Measurements from ENCODE around the gene TRPM2.
"Not testable (repeated sequence)": the region's sequence is repeated elsewhere in the genome, so short reads cannot be mapped to it uniquely, and the experiment has no call there.

The TRPM2 gene

DNA sequence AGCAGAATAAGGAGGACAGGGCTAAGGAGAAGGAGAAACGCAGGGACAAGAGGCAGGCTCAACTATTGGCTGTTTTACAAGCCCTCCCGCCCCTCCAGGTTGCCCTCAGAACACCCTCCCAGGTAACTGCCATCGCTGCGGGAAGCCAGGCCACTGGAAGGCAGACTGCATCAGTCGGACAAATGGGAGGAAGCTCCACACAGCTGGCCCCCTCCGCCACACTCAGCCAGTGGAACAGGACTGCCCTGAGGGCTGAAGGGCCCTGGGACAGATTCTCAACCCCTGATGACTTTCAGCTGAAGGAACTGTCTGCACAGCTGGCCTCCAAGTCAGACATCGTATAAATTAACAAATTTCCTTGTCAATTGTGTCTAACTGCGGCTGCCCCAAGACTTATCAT, 123.7 kb downstream of the TRPM2 start:
- Histone ChIP-seq H3K27me3 (ENCODE audit: control insufficient read depth, insufficient read depth, low read length) (no peaks in the 10 kb centered on the region), H3K4me1 (ENCODE audit: control insufficient read depth, insufficient read depth, low read length) (peaks cover 3% of the 10 kb centered on the region), H3K9ac (ENCODE audit: low read length) (no peak overlapping the region), H3K9me3 (ENCODE audit: control insufficient read depth, low read length) (no peaks in the 10 kb centered on the region), H3K4me3 (ENCODE audit: low read length) (no peak overlapping the region), H3K36me3 (ENCODE audit: control insufficient read depth, insufficient read depth, low read length) (no peaks in the 10 kb centered on the region)

DNA sequence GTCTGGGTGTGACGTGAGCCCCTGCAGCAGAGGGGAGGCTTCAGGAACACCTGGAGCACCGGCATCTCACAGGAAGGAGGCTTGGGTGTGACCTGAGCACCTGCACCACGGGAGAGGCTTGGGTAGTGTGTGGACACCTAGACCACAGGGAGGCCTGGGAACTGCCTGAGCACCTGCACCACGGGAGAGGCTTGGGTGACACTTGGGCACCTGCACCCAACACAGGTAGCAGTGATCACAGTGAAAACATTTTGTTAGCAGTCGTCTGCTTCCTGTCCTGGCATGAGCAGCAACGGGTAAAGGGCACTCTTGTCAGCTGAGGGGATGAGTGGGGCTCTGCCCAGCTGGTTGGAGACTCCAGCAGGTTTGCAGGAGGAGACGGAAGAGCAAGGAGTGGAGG, 124.3 kb downstream of the TRPM2 start:
- Histone ChIP-seq H3K4me1 (ENCODE audit: control insufficient read depth, insufficient read depth, low read length) (peaks cover 8% of the 10 kb centered on the region), H3K4me3 (ENCODE audit: low read length) (no peak overlapping the region), H3K9ac (ENCODE audit: low read length) (no peak overlapping the region), H3K9me3 (ENCODE audit: control insufficient read depth, low read length) (no peaks in the 10 kb centered on the region), H3K36me3 (ENCODE audit: control insufficient read depth, insufficient read depth, low read length) (no peaks in the 10 kb centered on the region), H3K27me3 (ENCODE audit: control insufficient read depth, insufficient read depth, low read length) (no peaks in the 10 kb centered on the region)

DNA sequence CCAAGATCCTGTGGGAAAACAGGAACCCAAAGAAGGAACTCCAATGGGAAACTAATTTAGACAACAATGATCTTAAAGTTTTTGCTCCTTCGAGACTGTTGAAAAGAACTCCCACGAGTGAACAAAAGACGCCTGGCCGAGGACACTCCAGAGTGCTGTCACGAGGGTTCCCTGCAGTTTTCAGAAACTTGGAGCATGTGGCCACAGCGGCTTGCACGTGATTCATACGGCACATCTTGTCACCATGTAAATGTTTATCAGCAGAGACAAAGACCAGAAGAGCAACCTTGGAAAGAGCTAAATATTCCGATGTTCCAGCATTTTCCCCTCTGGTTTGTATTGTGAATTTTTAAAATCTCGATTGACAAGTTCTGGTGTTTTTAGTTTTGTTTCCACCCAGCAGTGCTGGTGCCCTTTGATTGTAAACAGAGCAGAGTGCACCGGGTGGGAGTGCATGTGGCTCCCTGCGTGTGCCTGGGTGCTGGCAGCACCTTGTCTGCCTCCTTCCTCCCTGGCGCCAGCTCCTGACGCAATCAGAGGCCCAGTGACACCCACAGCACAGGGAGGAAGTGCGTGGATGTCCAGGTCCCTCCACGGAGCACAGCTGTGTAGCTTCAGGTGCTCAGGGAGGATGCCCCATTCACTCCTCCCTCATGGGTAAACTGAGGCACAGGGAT, 124.8 kb downstream of the TRPM2 start:
- peaks cover 14% of the 10 kb centered on the region for H3K4me1 ChIP-seq (ENCODE audit: control insufficient read depth, insufficient read depth, low read length)
- H3K27me3 ChIP-seq (ENCODE audit: control insufficient read depth, insufficient read depth, low read length), result no peaks in the 10 kb centered on the region
- no peaks in the 10 kb centered on the region for H3K36me3 ChIP-seq (ENCODE audit: control insufficient read depth, insufficient read depth, low read length)
- no peak overlapping the region for H3K4me3 ChIP-seq (ENCODE audit: low read length)
- no peaks in the 10 kb centered on the region for H3K9me3 ChIP-seq (ENCODE audit: control insufficient read depth, low read length)
- H3K9ac ChIP-seq (ENCODE audit: low read length), result no peak overlapping the region

DNA sequence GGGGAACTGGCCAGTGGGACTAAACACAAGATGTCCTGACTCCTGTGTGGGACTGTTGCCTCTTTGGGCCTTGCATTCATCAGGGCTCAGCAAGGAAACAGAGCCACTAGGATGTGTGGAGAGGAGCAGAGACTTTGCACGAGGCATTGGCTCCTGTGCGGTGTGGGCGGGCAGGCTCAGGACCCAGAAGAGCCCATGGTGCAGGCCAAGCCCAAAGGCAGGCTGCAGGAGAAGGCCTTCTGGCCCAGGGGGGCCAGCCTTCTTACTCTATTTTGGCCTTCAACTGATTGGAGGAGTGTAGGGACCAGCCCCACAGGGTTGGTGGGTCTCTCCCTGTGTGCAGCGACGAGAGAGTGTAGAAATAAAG, 125.4 kb downstream of the TRPM2 start:
- H3K27me3 ChIP-seq (ENCODE audit: control insufficient read depth, insufficient read depth, low read length), result no peaks in the 10 kb centered on the region
- H3K4me3 ChIP-seq (ENCODE audit: low read length), result no peak overlapping the region
- no peaks in the 10 kb centered on the region for H3K9me3 ChIP-seq (ENCODE audit: control insufficient read depth, low read length)
- H3K9ac ChIP-seq (ENCODE audit: low read length), result no peak overlapping the region
- H3K36me3 ChIP-seq (ENCODE audit: control insufficient read depth, insufficient read depth, low read length), result no peaks in the 10 kb centered on the region
- H3K4me1 ChIP-seq (ENCODE audit: control insufficient read depth, insufficient read depth, low read length), result peaks cover 15% of the 10 kb centered on the region

DNA sequence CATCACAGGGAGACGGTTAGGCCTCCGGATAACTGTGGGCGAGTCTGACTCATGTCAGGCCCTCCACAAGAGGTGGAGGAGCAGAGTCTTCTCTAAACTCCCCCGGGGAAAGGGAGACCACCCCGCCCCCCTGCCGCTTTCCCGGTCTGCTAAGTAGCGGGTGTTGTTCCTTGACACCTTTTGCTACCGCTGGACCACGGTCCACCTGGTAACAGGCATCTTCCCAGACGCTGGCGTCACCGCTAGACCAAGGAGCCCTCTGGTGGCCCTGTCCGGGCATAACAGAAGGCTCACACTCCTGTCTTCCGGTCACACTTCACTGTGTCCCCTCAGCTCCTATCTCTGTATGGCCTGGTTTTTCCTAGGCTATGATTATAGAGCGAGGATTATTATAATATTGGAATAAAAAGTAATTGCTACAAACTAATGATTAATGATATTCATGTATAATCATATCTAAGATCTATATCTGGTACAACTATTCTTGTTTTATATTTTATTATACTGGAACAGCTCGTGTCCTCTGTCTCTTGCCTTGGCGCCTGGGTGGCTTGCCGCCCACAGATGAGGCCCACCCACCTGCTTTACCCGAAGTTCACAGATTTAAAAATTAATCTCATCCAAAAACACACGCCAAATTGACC, 126.3 kb downstream of the TRPM2 start:
- H3K4me1 ChIP-seq (ENCODE audit: control insufficient read depth, insufficient read depth, low read length), result peaks cover 15% of the 10 kb centered on the region
- not testable (repeated sequence) for H3K36me3 ChIP-seq (ENCODE audit: control insufficient read depth, insufficient read depth, low read length); H3K4me3 ChIP-seq (ENCODE audit: low read length); H3K9ac ChIP-seq (ENCODE audit: low read length); H3K27me3 ChIP-seq (ENCODE audit: control insufficient read depth, insufficient read depth, low read length); H3K9me3 ChIP-seq (ENCODE audit: control insufficient read depth, low read length)

DNA sequence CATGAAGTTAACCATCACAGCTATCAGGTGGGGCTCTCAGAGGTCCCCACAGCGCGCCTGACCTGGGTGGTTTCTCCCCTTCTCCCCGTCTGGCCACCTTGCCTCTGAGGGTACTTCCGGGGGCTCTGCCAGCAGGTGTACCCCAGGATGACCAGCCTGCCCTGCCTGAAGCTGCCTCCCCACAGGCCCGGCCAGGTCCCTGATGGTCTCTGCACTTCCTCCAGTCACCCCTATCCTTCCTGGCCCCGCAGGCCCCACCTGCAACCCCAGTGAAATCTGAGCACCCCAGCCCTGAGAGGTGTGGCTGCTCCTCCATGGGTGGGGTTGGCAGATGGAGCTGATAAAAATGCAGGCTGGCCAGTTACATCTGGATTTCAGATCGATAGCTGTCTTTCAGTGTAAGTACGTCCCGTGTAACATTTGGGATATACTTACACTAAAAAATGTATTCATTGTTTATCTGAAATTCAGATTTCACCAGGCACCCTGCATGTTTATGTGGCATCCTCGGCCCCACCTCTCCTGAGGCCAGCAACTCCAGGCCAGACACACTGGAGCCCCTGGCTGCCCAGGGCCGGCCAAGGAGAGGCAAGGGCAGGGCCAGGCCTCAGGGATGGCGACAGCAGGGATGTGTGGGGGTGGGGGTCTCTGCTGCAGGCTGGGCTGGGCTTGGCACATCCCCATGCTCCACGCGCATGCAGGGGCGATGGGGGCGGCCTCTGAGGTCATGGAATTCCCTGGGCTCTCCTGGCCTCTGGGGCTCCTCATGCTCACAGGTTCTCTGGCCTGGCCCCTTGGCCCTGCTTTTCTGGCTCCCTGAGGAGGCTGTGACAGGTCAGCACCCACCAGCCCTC, 127.0 kb downstream of the TRPM2 start:
- no peaks in the 10 kb centered on the region for H3K9me3 ChIP-seq (ENCODE audit: control insufficient read depth, low read length)
- H3K4me3 ChIP-seq (ENCODE audit: low read length), result no peak overlapping the region
- H3K27me3 ChIP-seq (ENCODE audit: control insufficient read depth, insufficient read depth, low read length), result no peaks in the 10 kb centered on the region
- H3K4me1 ChIP-seq (ENCODE audit: control insufficient read depth, insufficient read depth, low read length), result peaks cover 15% of the 10 kb centered on the region
- no peaks in the 10 kb centered on the region for H3K36me3 ChIP-seq (ENCODE audit: control insufficient read depth, insufficient read depth, low read length)
- no peak overlapping the region for H3K9ac ChIP-seq (ENCODE audit: low read length)

DNA sequence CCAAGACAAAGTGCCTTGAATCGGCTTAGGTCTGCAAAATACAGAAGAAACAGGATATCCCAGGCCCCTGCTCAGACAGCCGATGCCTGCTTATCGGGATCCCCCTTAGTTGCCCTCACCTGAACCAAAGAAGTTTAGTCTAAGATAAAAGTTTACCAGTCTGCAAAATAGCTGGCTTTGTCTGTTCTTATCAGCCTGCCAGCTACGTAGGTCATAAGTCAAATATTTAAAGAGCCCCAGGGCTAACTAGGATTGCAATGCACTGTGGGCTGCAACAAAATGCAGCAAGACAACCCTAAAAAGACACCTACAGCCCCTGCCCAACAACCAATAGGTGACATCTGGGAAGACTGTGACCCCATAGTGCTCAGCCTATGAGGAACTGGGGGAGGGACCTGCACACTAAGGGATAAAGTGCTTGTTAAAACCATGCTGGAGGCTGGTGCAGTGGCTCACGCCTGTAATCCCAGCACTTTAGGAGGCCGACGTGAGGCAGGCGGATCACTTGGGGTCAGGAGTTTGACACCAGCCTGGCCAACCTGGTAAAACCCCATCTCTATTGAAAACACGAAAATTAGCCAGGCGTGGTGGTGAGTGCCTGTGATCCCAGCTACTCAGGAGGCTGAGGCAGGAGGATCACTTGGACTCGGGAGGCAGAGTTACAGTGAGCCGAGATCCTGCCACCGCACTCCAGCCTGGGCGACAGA, 129.3 kb downstream of the TRPM2 start:
- Histone ChIP-seq H3K27me3 (ENCODE audit: control insufficient read depth, insufficient read depth, low read length) (no peaks in the 10 kb centered on the region), H3K9me3 (ENCODE audit: control insufficient read depth, low read length) (no peaks in the 10 kb centered on the region), H3K4me3 (ENCODE audit: low read length) (no peak overlapping the region), H3K4me1 (ENCODE audit: control insufficient read depth, insufficient read depth, low read length) (peaks cover 15% of the 10 kb centered on the region), H3K9ac (ENCODE audit: low read length) (no peak overlapping the region), H3K36me3 (ENCODE audit: control insufficient read depth, insufficient read depth, low read length) (no peaks in the 10 kb centered on the region)

DNA sequence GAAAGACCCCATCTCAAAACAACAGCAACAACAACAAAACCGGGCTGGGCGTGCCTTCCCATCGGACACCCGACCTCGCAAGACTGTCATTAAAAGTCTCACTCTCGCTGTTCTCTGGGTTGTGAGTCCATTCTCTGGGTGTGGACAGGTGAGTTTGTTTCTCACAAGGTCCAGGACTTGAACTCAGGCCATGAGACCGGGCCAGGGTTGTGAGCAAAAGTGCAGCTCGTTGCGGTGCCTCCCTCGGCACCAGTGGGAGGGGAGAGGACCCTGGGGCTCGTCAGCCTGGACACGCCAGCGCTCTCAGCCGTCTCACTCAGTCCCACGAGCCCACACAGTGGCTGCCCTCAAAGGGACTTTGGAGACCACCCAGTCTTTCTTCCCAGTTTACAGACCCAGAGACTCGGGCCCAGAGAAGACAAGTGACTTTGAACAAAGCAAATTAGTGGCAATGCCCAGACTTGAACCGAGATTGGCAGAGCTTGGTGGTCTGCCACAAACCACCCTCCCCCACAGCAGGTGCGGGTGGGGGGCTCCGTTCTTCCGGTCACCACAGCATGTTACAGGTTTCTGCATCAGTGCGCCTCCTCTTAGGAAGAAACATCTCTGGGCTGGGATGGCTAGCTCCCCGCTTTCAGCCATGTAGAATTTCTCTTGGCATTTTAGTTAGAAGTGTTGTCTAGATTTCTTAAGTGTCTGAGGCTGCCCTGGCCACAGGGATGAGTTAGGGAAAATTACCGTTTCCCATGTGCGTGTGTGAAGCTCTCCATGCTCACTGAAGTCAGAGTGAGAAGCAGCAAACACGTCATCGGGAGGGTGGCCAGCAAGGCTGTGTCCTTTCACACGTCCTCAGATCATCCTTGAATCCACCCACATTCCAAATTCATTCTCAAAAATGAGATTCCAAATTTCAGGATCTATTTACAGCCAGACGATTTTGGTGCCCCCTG, 130.1 kb downstream of the TRPM2 start:
- Histone ChIP-seq H3K36me3 (ENCODE audit: control insufficient read depth, insufficient read depth, low read length) (no peaks in the 10 kb centered on the region), H3K9ac (ENCODE audit: low read length) (no peak overlapping the region), H3K4me3 (ENCODE audit: low read length) (no peak overlapping the region), H3K27me3 (ENCODE audit: control insufficient read depth, insufficient read depth, low read length) (no peaks in the 10 kb centered on the region), H3K9me3 (ENCODE audit: control insufficient read depth, low read length) (no peaks in the 10 kb centered on the region), H3K4me1 (ENCODE audit: control insufficient read depth, insufficient read depth, low read length) (peaks cover 15% of the 10 kb centered on the region)

DNA sequence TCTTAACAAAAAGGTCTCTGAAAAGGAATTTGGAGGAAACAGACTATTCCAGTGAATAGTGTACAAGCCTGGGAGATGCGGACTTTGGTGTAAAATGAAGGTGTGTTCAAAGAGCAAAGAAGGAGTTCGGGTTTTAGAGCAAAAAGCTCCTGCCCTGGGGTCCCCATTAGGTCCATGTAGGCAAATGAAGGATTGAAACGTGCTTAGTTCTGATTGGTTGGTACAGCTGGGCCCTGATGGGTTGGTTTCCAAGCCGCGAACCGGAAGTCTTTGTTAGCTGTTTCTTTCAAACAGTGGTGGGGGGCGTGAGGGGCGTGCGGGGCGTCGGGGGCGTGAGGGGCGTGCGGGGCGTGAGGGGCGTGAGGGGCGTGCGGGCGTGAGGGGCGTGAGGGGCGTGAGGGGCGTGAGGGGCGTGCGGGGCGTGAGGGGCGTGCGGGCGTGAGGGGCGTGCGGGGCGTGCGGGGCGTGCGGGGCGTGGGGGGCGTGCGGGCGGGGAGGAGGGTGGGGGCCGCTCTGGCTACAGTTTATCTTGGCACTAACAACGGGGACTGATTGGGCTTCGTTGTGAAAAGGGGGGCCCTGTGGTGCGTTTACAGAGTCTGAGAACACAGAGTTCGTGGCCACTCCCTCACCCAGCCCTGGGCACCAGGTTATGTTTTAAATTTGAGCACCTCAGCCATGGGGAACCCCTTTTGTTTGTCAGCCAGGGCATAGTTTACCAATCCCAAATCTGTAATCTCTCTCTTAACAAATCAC, 131.3 kb downstream of the TRPM2 start:
- Histone ChIP-seq H3K27me3 (ENCODE audit: control insufficient read depth, insufficient read depth, low read length) (no peaks in the 10 kb centered on the region), H3K9ac (ENCODE audit: low read length) (no peak overlapping the region), H3K4me1 (ENCODE audit: control insufficient read depth, insufficient read depth, low read length) (peaks cover 15% of the 10 kb centered on the region), H3K9me3 (ENCODE audit: control insufficient read depth, low read length) (no peaks in the 10 kb centered on the region), H3K4me3 (ENCODE audit: low read length) (no peak overlapping the region), H3K36me3 (ENCODE audit: control insufficient read depth, insufficient read depth, low read length) (no peaks in the 10 kb centered on the region)

DNA sequence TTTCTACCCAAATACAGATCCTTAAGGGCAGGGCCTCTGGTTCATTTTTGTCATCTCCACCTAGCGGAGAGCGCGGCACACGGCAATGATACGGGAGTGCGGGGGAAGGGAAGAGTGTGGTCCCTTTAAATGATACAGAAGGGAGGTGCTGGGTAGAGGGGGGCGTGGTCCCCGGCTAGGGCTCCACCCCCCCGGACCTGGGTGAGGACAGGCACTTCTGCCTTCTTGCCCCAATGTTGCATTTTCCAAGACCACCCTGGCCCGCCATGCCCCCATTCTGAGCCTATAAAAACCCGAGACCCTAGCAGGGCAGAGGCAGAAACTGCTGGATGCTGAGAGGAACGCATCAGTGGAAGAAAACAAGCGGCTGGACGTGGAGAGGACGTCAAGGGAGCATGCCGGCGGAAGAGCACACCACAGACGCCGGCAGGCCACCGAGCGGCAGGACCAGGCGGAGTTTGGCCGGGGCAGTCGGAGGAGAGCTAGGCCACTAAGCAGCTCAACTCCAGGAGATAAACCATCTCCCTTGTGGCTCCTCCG, 131.9 kb downstream of the TRPM2 start:
- Histone ChIP-seq H3K4me3 (ENCODE audit: low read length) (no peak overlapping the region), H3K4me1 (ENCODE audit: control insufficient read depth, insufficient read depth, low read length) (peaks cover 15% of the 10 kb centered on the region), H3K9me3 (ENCODE audit: control insufficient read depth, low read length) (no peaks in the 10 kb centered on the region), H3K9ac (ENCODE audit: low read length) (no peak overlapping the region), H3K27me3 (ENCODE audit: control insufficient read depth, insufficient read depth, low read length) (no peaks in the 10 kb centered on the region), H3K36me3 (ENCODE audit: control insufficient read depth, insufficient read depth, low read length) (no peaks in the 10 kb centered on the region)
